ENCODE data around the gene NDUFB2. TPM values are rescaled to one million over a fixed set of nuclear protein-coding genes. Genes with fewer than 3 reads are reported as not detected.
"Not testable (repeated sequence)": the region's sequence is repeated elsewhere in the genome, so short reads cannot be mapped to it uniquely, and the experiment has no call there.

Gene NDUFB2
- total RNA-seq, 1 donor from 2014 or later: 257 TPM

GRCh38 chr7:140668641-140669040 is 27.9 kb upstream of the NDUFB2 start:
- Histone ChIP-seq H3K9me3 (no peaks in the 10 kb centered on the region), H3K27me3 (no peaks in the 10 kb centered on the region)

GRCh38 chr7:140669352-140669751 is 27.2 kb upstream of the NDUFB2 start:
- no peaks in the 10 kb centered on the region for H3K36me3 ChIP-seq
- H3K9me3 ChIP-seq: no peaks in the 10 kb centered on the region
- H3K27ac ChIP-seq: no peak overlapping the region
- intact Hi-C loops (cut with DNase I): no loop called here
- TF ChIP-seq CTCF (IDR thresholded peaks at IDR 0.05) (no peak), POLR2AphosphoS5 (IDR thresholded peaks at IDR 0.05; ENCODE audit: insufficient read depth in 1 of 2, low read depth in 1 of 2) (no peak), POLR2A (IDR thresholded peaks at IDR 0.05) (no peak)
- H3K4me1 ChIP-seq: peaks cover 18% of the 10 kb centered on the region
- H3K27me3 ChIP-seq: no peaks in the 10 kb centered on the region
- DNase-seq (ENCODE audit: extremely low spot score in 2 of 2): no peak
- H3K4me3 ChIP-seq: no peak overlapping the region

More at GRCh38 chr7:140668641-140669040, 27.9 kb upstream of the NDUFB2 start:
- intact Hi-C loops (cut with DNase I): no loop called here
- Histone ChIP-seq H3K36me3 (no peaks in the 10 kb centered on the region), H3K27ac (no peak overlapping the region), H3K4me3 (no peak overlapping the region), H3K4me1 (peaks cover 11% of the 10 kb centered on the region)
- TF ChIP-seq CTCF (IDR thresholded peaks at IDR 0.05): no peak
- no peak for TF ChIP-seq POLR2A (IDR thresholded peaks at IDR 0.05)
- TF ChIP-seq POLR2AphosphoS5 (IDR thresholded peaks at IDR 0.05; ENCODE audit: insufficient read depth in 1 of 2, low read depth in 1 of 2): no peak
- DNase-seq (ENCODE audit: extremely low spot score in 2 of 2): no peak

- intact Hi-C loops (cut with DNase I); H3K27me3 ChIP-seq; DNase-seq (ENCODE audit: extremely low spot score in 2 of 2); H3K4me3 ChIP-seq; H3K27ac ChIP-seq; H3K9me3 ChIP-seq; H3K36me3 ChIP-seq: not testable (repeated sequence)
- peaks cover 24% of the 10 kb centered on the region for H3K4me1 ChIP-seq
Measured at GRCh38 chr7:140669862-140670261, 26.6 kb upstream of the NDUFB2 start.

GRCh38 chr7:140670343-140670935 is 26.1 kb upstream of the NDUFB2 start:
- Histone ChIP-seq H3K4me3 (no peak overlapping the region), H3K27ac (no peak overlapping the region), H3K4me1 (peaks cover 29% of the 10 kb centered on the region), H3K27me3 (no peaks in the 10 kb centered on the region), H3K36me3 (no peaks in the 10 kb centered on the region), H3K9me3 (no peaks in the 10 kb centered on the region)
- no peak for DNase-seq (ENCODE audit: extremely low spot score in 2 of 2)
- intact Hi-C loops (cut with DNase I): no loop called here
- TF ChIP-seq POLR2A (IDR thresholded peaks at IDR 0.05) (no peak), POLR2AphosphoS5 (IDR thresholded peaks at IDR 0.05; ENCODE audit: insufficient read depth in 1 of 2, low read depth in 1 of 2) (no peak), CTCF (IDR thresholded peaks at IDR 0.05) (no peak)

- DNase-seq (ENCODE audit: extremely low spot score in 2 of 2): no peak
- Histone ChIP-seq H3K27me3 (no peaks in the 10 kb centered on the region), H3K9me3 (no peaks in the 10 kb centered on the region), H3K27ac (no peak overlapping the region), H3K4me3 (no peak overlapping the region), H3K36me3 (no peaks in the 10 kb centered on the region), H3K4me1 (peaks cover 33% of the 10 kb centered on the region)
- intact Hi-C loops (cut with DNase I): no loop called here
- no peak for TF ChIP-seq POLR2A (IDR thresholded peaks at IDR 0.05)
- no peak for TF ChIP-seq POLR2AphosphoS5 (IDR thresholded peaks at IDR 0.05; ENCODE audit: insufficient read depth in 1 of 2, low read depth in 1 of 2)
- no peak for TF ChIP-seq CTCF (IDR thresholded peaks at IDR 0.05)
Measured at GRCh38 chr7:140671966-140672365, 24.5 kb upstream of the NDUFB2 start.
